Prostate gland (tissue), 2 donors: Measurements from ENCODE around the gene TSPOAP1. TPM values are rescaled to one million over a fixed set of nuclear protein-coding genes. Genes with fewer than 3 reads are reported as not detected.

ENCODE experiments used
- DNase-seq: peaks from one replicate; pipeline ENCODE4 v3.0.0-alpha.2; 2019; ENCODE audit warnings: low spot score
- H3K27ac ChIP-seq, 2 donors: fragments of 200-600 bp; sonication (generic); 2 replicates each; pipeline ENCODE4 v1.5.1; 2017 to 2019
- H3K27me3 ChIP-seq: fragments of 200-600 bp; sonication (generic); replicated peaks from 2 replicates; pipeline ENCODE4 v1.5.1; 2019; ENCODE audit not compliant: insufficient read depth
- H3K36me3 ChIP-seq, 2 donors: fragments of 200-600 bp; sonication (generic); 1 replicate in 1 of 2; 2 replicates in 1 of 2; pipeline versions ENCODE4 v1.5.1 to v1.8.1; 2017 to 2019
- H3K4me1 ChIP-seq: fragments of 200-600 bp; sonication (generic); replicated peaks from 2 replicates; pipeline ENCODE4 v1.5.1; 2019
- H3K4me3 ChIP-seq, 2 donors: fragments of 200-600 bp; sonication (generic); 2 replicates each; pipeline ENCODE4 v1.5.1; 2017 to 2019
- H3K9me3 ChIP-seq: fragments of 200-600 bp; sonication (generic); 2 replicates; pipeline ENCODE4 v1.5.1; 2017
- POLR2A ChIP-seq: fragments of 450-650 bp; IDR thresholded peaks from one replicate; pipeline ENCODE4 v1.6.1; 2016; ENCODE audit warnings: antibody characterized with exemption, mild to moderate bottlenecking
- POLR2AphosphoS5 ChIP-seq: sonication (generic); formaldehyde crosslinking; IDR thresholded peaks from one replicate; pipeline ENCODE4 v1.6.1; 2017; ENCODE audit warnings: antibody characterized with exemption
- WGBS: methylation state at CpG from one replicate; pipeline ENCODE4 v1.1.5; 2018; 5-methylcytosine and 5-hydroxymethylcytosine counted together
- intact Hi-C: fragments of 100-400 bp; cut with DNase I; formaldehyde crosslinking; loops from one replicate; pipeline ENCODE4 v1.14.2; 2022
- total RNA-seq, 2 donors: library from RNA; depleted of rRNA; stranded (reverse); fragments of >200 nt; gene quantifications; one replicate each; pipeline ENCODE4 v1.1.0, GENCODE V29; 2016
- TF ChIP-seq, protein P1 (sequence below), 4 experiments: fragments of 200-600 bp in 2 of 4; fragments of 450-650 bp in 2 of 4; sonication (generic) in 2 of 4; IDR thresholded peaks; 1 replicate in 3 of 4; 2 replicates in 1 of 4; pipeline ENCODE4 v1.5.1; 2016 to 2019; ENCODE audit warnings: antibody characterized with exemption in 4 of 4, mild to moderate bottlenecking in 2 of 4, moderate library complexity in 2 of 4

Gene TSPOAP1
- total RNA-seq, 2 donors from 2014 or later = 22.7 to 26.5 TPM

DNA sequence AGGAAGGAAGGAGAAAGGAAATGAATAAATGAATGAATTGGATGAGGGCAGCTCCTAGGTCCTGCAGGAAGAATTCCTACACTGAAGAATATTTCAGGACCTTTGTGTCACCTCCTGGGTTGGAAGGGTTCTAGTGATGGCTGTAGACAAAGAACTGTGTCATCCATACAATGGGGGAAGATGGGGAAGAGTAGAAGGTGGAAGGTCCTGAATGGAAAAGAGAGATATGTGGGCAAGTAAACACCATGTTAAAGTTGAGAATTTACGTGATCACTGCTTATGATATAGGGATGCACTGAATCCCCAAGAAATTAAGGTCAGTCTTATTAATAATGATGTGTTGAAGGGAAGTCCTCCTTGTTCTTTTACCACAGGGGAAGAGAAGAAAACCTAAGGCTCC is 27.6 kb upstream of the TSPOAP1 start:
- DNase-seq = no peak
- Histone ChIP-seq H3K4me3 (no peak overlapping the region), H3K27ac (no peak overlapping the region), H3K9me3 (no peaks in the 10 kb centered on the region), H3K4me1 (peaks cover 2% of the 10 kb centered on the region), H3K27me3 (no peaks in the 10 kb centered on the region), H3K36me3 (no peaks in the 10 kb centered on the region)
- intact Hi-C loops = no loop called here
- no peak for TF ChIP-seq POLR2AphosphoS5
- TF ChIP-seq, protein P1, sequence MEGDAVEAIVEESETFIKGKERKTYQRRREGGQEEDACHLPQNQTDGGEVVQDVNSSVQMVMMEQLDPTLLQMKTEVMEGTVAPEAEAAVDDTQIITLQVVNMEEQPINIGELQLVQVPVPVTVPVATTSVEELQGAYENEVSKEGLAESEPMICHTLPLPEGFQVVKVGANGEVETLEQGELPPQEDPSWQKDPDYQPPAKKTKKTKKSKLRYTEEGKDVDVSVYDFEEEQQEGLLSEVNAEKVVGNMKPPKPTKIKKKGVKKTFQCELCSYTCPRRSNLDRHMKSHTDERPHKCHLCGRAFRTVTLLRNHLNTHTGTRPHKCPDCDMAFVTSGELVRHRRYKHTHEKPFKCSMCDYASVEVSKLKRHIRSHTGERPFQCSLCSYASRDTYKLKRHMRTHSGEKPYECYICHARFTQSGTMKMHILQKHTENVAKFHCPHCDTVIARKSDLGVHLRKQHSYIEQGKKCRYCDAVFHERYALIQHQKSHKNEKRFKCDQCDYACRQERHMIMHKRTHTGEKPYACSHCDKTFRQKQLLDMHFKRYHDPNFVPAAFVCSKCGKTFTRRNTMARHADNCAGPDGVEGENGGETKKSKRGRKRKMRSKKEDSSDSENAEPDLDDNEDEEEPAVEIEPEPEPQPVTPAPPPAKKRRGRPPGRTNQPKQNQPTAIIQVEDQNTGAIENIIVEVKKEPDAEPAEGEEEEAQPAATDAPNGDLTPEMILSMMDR (IDR thresholded peaks at IDR 0.05) = no peak
- no peak for TF ChIP-seq POLR2A
- 91% methylated on average over 1 of the region's 1 CpG for WGBS

DNA sequence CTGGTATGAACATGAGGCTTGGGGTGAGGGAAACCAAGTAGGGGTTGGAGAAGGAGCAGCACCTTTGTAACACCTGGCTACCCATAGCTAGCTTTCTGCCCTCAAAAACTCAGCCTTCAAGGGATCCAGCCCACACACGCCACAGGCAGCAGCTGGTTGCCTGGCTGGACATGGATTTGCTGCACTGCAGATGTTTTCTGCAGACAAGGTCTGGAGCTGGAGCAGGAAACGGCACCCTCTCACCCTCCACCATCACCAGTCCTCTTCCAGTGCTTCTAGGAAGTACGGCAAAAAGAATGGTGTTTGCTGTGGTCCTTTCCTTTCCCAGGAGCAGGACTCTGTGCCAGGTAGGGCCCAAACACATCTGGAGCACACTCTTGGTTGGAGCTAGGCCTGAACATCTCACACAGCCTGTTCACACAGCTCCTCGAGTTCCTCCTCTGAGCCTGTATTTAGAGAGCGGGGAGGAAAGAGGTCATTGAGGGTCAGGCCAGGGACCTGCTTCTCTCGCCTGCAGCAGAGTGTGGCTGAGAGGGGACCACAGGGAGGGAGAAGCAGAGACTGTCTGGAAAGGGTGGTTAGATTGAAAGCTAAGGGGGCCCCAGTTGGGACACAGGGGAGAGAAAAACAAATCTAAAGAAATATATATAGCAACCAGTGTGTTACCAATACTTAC is 26.1 kb upstream of the TSPOAP1 start:
- Histone ChIP-seq H3K4me3 (no peak overlapping the region), H3K4me1 (peaks cover 2% of the 10 kb centered on the region), H3K27me3 (no peaks in the 10 kb centered on the region), H3K9me3 (no peaks in the 10 kb centered on the region), H3K27ac (no peak overlapping the region), H3K36me3 (peaks cover 0 to 5% of the 10 kb centered on the region in 2 donors)
- TF ChIP-seq POLR2A (no peak), POLR2AphosphoS5 (no peak)
- TF ChIP-seq, protein P1 (IDR thresholded peaks at IDR 0.05) = no peak
- DNase-seq = no peak
- intact Hi-C loops = loop anchor here (5.0 kb wide), 1 partner anchor 63 kb away; the partner anchor contains the start of gene RNF43
- 77% methylated on average over 6 of the region's 6 CpGs for WGBS

DNA sequence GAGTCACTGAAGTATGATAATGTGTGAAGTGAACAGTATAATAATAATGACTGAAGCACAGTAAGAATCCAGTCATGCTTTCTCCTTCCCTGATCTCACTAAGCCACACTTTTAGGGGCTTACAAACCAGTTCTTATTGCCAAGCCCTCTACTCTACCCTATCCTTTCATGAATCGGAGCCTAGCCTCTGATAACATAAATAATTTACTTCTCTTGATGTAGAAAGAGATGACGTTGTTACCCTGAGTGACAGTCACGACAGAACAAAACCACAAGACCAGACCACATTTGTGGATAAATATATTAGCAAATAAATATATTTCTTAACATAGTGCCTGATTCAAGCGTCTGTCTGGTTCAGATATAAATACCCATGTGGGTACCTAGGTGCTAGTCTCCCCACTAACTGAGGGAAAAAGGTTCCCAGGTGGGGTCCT is 24.8 kb upstream of the TSPOAP1 start:
- no peaks in the 10 kb centered on the region for H3K27me3 ChIP-seq
- intact Hi-C loops = loop anchor here (2.0 to 5.0 kb wide), 2 partner anchors 64 to 161 kb away; partner anchors contain the start of genes MTMR4 and RNF43
- WGBS = 55% methylated on average over 4 of the region's 4 CpGs
- H3K36me3 ChIP-seq = peaks cover 0 to 5% of the 10 kb centered on the region in 2 donors
- DNase-seq = no peak
- H3K9me3 ChIP-seq = no peaks in the 10 kb centered on the region
- H3K4me3 ChIP-seq = peak overlapping the region in 1 of 2 donors; percentile 75
- TF ChIP-seq POLR2AphosphoS5 = no peak
- TF ChIP-seq, protein P1 (IDR thresholded peaks at IDR 0.05) = no peak
- TF ChIP-seq POLR2A = no peak
- peak overlapping the region; percentile 92 to 93 for H3K27ac ChIP-seq
- H3K4me1 ChIP-seq = peaks cover 2% of the 10 kb centered on the region

DNA sequence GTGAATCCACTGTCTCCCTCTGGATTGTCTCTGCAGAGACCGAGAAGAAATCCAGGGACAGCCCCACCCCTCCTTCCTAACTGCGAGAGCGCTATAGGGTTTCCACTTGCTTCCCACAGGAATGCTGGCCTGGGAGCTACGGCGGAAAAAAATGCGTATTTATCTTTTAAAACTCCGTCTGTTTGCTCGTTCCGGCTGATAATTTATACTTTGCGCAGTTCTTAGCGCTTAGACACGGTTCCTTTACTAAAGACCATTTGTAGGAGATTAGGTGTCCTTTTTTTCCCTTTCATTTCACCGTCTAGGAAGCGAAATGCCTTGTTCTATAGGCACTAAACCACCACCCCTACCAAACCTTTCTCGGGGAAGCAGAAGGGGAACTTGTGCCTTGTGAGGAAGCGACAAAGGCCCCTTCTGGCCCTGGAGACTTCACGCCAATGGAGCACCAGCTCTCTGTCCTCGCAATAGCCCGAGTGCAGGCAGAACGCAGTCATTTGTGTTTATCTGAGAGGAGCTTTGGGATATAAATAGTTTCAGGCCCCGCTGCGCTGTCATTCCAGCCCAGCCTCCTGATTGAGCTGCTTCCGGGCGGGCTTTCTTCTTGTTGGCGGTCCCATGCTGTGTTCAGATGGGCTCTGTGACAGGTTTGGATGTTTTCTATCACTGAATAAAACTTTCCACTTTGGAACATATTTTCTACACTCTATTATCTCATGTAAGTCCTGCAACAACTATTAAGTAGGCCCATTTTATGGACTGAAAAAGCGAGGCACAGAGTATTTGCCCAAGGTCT is 24.2 kb upstream of the TSPOAP1 start:
- peak overlapping the region; percentile 44 to 75 for H3K4me3 ChIP-seq
- no peaks in the 10 kb centered on the region for H3K9me3 ChIP-seq
- peak overlapping the region; percentile 92 to 93 for H3K27ac ChIP-seq
- no peaks in the 10 kb centered on the region for H3K27me3 ChIP-seq
- peaks cover 0 to 5% of the 10 kb centered on the region in 2 donors for H3K36me3 ChIP-seq
- intact Hi-C loops = loop anchor here (2.0 to 5.0 kb wide), 2 partner anchors 65 to 162 kb away; partner anchors contain the start of genes MTMR4 and RNF43
- WGBS = 3% methylated on average over 26 of the region's 26 CpGs
- peaks cover 2% of the 10 kb centered on the region for H3K4me1 ChIP-seq
- TF ChIP-seq, protein P1 (IDR thresholded peaks at IDR 0.05) = no peak
- TF ChIP-seq POLR2A = no peak
- peak; percentile 60 for TF ChIP-seq POLR2AphosphoS5
- DNase-seq = peak; percentile 44
